GM23338 (cell line): ENCODE measurements around the gene PHRF1. TPM values are rescaled to one million over a fixed set of nuclear protein-coding genes. Genes with fewer than 3 reads are reported as not detected.

Experiments
- ATAC-seq: fragments of 200-7000 bp; cut with Tn5 transposase; 3 replicates; pipeline ENCODE4 v1.9.1; 2020
- DNase-seq: peaks from one replicate; pipeline ENCODE4 v3.0.0-alpha.2; 2015; ENCODE audit warnings: low spot score
- H2AFZ ChIP-seq: fragments of 200-600 bp; sonication (generic); 2 replicates; pipeline ENCODE4 v1.8.0; 2016; ENCODE audit warnings: antibody characterized with exemption, mild to moderate bottlenecking, moderate library complexity
- H3F3A ChIP-seq: fragments of 200-600 bp; sonication (generic); replicated peaks from 2 replicates; pipeline ENCODE4 v1.8.0; 2017; ENCODE audit warnings: antibody characterized with exemption, mixed run types, low read depth
- H3K27ac ChIP-seq: fragments of 200-600 bp; sonication (generic); 2 replicates; pipeline ENCODE4 v1.6.1; 2016; ENCODE audit warnings: low read depth
- H3K27me3 ChIP-seq: fragments of 200-600 bp; sonication (generic); 2 replicates; pipeline ENCODE4 v1.8.0; 2016; ENCODE audit warnings: mild to moderate bottlenecking, mixed run types, moderate library complexity; ENCODE audit not compliant: insufficient read depth
- H3K36me3 ChIP-seq: fragments of 200-600 bp; sonication (generic); 2 replicates; pipeline ENCODE4 v1.8.0; 2016; ENCODE audit warnings: mild to moderate bottlenecking; ENCODE audit not compliant: insufficient read depth
- H3K4me1 ChIP-seq: fragments of 200-600 bp; sonication (generic); 2 replicates; pipeline ENCODE4 v1.8.0; 2016; ENCODE audit warnings: mild to moderate bottlenecking, moderate library complexity; ENCODE audit not compliant: insufficient read depth
- H3K4me2 ChIP-seq: fragments of 200-600 bp; sonication (generic); 2 replicates; pipeline ENCODE4 v1.7.1; 2017; ENCODE audit warnings: mixed run types
- H3K4me3 ChIP-seq: fragments of 200-600 bp; sonication (generic); 2 replicates; pipeline ENCODE4 v1.6.1; 2016; ENCODE audit warnings: mixed run types
- H3K79me2 ChIP-seq: fragments of 200-600 bp; sonication (generic); replicated peaks from 2 replicates; pipeline ENCODE4 v1.8.0; 2017; ENCODE audit warnings: mild to moderate bottlenecking; ENCODE audit not compliant: insufficient read depth
- H3K9me2 ChIP-seq: fragments of 200-600 bp; sonication (generic); 2 replicates; pipeline ENCODE4 v1.8.0; 2017; ENCODE audit not compliant: insufficient read depth
- H4K20me1 ChIP-seq: fragments of 200-600 bp; sonication (generic); replicated peaks from 2 replicates; pipeline ENCODE4 v1.8.0; 2017; ENCODE audit warnings: mild to moderate bottlenecking; ENCODE audit not compliant: insufficient read depth
- H3K27ac Mint-ChIP-seq: 2 replicates; pipeline ENCODE4 v1.8.0; 2020; ENCODE audit warnings: inconsistent platforms, mild to moderate bottlenecking, moderate library complexity, mixed read lengths
- H3K27me3 Mint-ChIP-seq: 3 replicates; pipeline ENCODE4 v1.8.0; 2022; ENCODE audit warnings: low read depth, mild to moderate bottlenecking, moderate library complexity, mixed read lengths, inconsistent platforms; ENCODE audit not compliant: insufficient read depth, poor library complexity
- H3K36me3 Mint-ChIP-seq: 3 replicates; pipeline ENCODE4 v1.8.0; 2021; ENCODE audit warnings: low read depth, mild to moderate bottlenecking, inconsistent platforms, moderate library complexity, mixed read lengths
- H3K4me1 Mint-ChIP-seq: 3 replicates; pipeline ENCODE4 v1.8.0; 2020; ENCODE audit warnings: mild to moderate bottlenecking, inconsistent platforms, mixed read lengths
- H3K4me3 Mint-ChIP-seq: 3 replicates; pipeline ENCODE4 v1.8.0; 2021; ENCODE audit warnings: moderate library complexity, mild to moderate bottlenecking, inconsistent platforms, mixed read lengths
- H3K9me3 Mint-ChIP-seq: 3 replicates; pipeline ENCODE4 v1.8.0; 2020; ENCODE audit warnings: moderate library complexity, mild to moderate bottlenecking, inconsistent platforms, mixed read lengths
- CREB1 ChIP-seq: fragments of 250-450 bp; sonication (Bioruptor Pico); IDR thresholded peaks from 2 replicates; pipeline ENCODE4 v1.5.0; 2020; ENCODE audit warnings: low read depth, mild to moderate bottlenecking, moderate library complexity
- EZH2 ChIP-seq: fragments of 200-600 bp; sonication (generic); IDR thresholded peaks from one replicate; pipeline ENCODE4 v1.8.0; 2017; ENCODE audit warnings: antibody characterized with exemption, mild to moderate bottlenecking, low read depth; ENCODE audit not compliant: unreplicated experiment
- EZH2phosphoT487 ChIP-seq: fragments of 200-600 bp; sonication (generic); IDR thresholded peaks from one replicate; pipeline ENCODE4 v1.8.1; 2018; ENCODE audit warnings: antibody characterized with exemption; ENCODE audit not compliant: unreplicated experiment
- JUNB ChIP-seq: IDR thresholded peaks from one replicate; pipeline ENCODE4 v1.6.1; 2016; ENCODE audit warnings: antibody characterized with exemption; ENCODE audit not compliant: unreplicated experiment
- NANOG ChIP-seq: IDR thresholded peaks from 2 replicates; pipeline ENCODE4 v1.6.1; 2016; ENCODE audit warnings: antibody characterized with exemption, borderline replicate concordance
- POLR2AphosphoS5 ChIP-seq: IDR thresholded peaks from 2 replicates; pipeline ENCODE4 v1.6.1; 2016; ENCODE audit warnings: antibody characterized with exemption, low read depth
- REST ChIP-seq: IDR thresholded peaks from one replicate; pipeline ENCODE4 v1.6.1; 2018; ENCODE audit warnings: antibody characterized with exemption; ENCODE audit not compliant: unreplicated experiment
- STAT1 ChIP-seq: IDR thresholded peaks from one replicate; pipeline ENCODE4 v1.6.1; 2016; ENCODE audit warnings: antibody characterized with exemption; ENCODE audit not compliant: unreplicated experiment
- ZNF114 ChIP-seq: fragments of 250-450 bp; sonication (Bioruptor Pico); IDR thresholded peaks from 2 replicates; pipeline ENCODE4 v1.5.0; 2020; ENCODE audit warnings: mild to moderate bottlenecking, moderate library complexity
- ZNF331 ChIP-seq: fragments of 250-450 bp; sonication (Bioruptor Pico); IDR thresholded peaks from 2 replicates; pipeline ENCODE4 v1.5.0; 2020; ENCODE audit warnings: low read depth, mild to moderate bottlenecking, moderate library complexity
- ZNF462 ChIP-seq: fragments of 250-450 bp; sonication (Bioruptor Pico); IDR thresholded peaks from 2 replicates; pipeline ENCODE4 v1.5.0; 2020; ENCODE audit warnings: mild to moderate bottlenecking, moderate library complexity
- polyA plus RNA-seq: library from polyadenylated mRNA; unstranded; fragments of >200 nt; fragmentation: Nextera tagmentation; extraction: Ambion mirVana; gene quantifications from 2 replicates; pipeline ENCODE4 v1.2.1, GENCODE V29; 2016
- total RNA-seq: library from RNA; depleted of rRNA; stranded (reverse); fragments of >200 nt; shearing (Covaris generic); gene quantifications from 2 replicates; pipeline ENCODE4 v1.2.3, GENCODE V29; 2014
- TF ChIP-seq, protein P1 (sequence below), 2 experiments: fragments of 200-600 bp in 1 of 2; sonication (generic) in 1 of 2; conservative IDR thresholded peaks; 2 replicates each; pipeline versions ENCODE4 v1.5.1 to v1.6.1; 2016 to 2017; ENCODE audit warnings: antibody characterized with exemption in 2 of 2, low read depth in 2 of 2, mild to moderate bottlenecking in 2 of 2, moderate library complexity in 1 of 2
- TF ChIP-seq, protein P2 (sequence below): IDR thresholded peaks from 2 replicates; pipeline ENCODE4 v1.6.1; 2016; ENCODE audit warnings: antibody characterized with exemption

PHRF1 gene
- total and polyA plus RNA-seq, 2 experiments from 2014 or later, result 11.0 to 45.9 TPM

DNA sequence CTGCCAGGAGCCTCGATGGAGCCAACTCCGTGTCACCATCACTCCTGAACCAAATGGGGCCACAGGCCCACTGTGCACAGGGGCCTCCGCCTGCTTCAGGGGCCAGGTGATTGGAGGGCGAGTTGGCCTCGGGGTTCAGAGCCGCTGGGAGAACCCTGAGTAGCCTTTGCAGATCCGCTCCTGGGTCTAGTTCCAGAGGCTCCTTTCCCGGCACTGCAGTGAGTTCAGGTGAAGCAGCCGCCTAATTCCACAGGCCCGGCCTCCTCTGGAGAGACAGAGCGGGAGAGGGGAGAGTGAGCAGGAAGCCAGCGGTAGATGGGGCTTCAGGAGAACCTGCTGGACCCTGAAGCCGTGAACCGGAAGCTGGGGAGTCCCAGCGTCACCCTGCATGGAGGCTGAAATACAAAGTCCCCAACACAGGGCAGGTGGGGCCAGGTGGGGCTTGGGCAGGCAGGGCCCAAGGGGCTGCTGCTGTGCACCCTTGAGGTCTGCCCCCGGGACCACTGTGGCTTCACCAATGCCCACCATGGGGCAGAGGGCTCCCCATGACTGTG is 83.3 kb downstream of the PHRF1 start:
- no peak overlapping the region; the same call in 1 of the 2 replicates for H3K27ac ChIP-seq
- Mint-ChIP-seq H3K27me3 (peaks cover 6% of the 10 kb centered on the region), H3K4me1 (0 out of 3 replicates have a peak, but pooled peaks cover 3% of the 10 kb centered on the region), H3K36me3 (peaks cover 20% of the 10 kb centered on the region; the same call in 2 of the 3 replicates), H3K9me3 (no peaks in the 10 kb centered on the region), H3K27ac (no peak overlapping the region), H3K4me3 (no peak overlapping the region)
- peaks cover 3% of the 10 kb centered on the region; the same call in 1 of the 2 replicates for H3K79me2 ChIP-seq
- peaks cover 9% of the 10 kb centered on the region for H3K36me3 ChIP-seq
- peaks cover 13% of the 10 kb centered on the region; the same call in 1 of the 2 replicates for H4K20me1 ChIP-seq
- TF ChIP-seq CREB1 (CRISPR knock-in tag) (no peak), REST (no peak), EZH2 (no peak), POLR2AphosphoS5 (no peak), ZNF331 (CRISPR knock-in tag) (no peak), NANOG (no peak), ZNF114 (CRISPR knock-in tag) (no peak), ZNF462 (CRISPR knock-in tag) (no peak), STAT1 (no peak), EZH2phosphoT487 (no peak), JUNB (no peak)
- TF ChIP-seq, protein P1, sequence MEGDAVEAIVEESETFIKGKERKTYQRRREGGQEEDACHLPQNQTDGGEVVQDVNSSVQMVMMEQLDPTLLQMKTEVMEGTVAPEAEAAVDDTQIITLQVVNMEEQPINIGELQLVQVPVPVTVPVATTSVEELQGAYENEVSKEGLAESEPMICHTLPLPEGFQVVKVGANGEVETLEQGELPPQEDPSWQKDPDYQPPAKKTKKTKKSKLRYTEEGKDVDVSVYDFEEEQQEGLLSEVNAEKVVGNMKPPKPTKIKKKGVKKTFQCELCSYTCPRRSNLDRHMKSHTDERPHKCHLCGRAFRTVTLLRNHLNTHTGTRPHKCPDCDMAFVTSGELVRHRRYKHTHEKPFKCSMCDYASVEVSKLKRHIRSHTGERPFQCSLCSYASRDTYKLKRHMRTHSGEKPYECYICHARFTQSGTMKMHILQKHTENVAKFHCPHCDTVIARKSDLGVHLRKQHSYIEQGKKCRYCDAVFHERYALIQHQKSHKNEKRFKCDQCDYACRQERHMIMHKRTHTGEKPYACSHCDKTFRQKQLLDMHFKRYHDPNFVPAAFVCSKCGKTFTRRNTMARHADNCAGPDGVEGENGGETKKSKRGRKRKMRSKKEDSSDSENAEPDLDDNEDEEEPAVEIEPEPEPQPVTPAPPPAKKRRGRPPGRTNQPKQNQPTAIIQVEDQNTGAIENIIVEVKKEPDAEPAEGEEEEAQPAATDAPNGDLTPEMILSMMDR (conservative IDR thresholded peaks at IDR 0.05; ENCODE audit: low read depth in 2 of 2), result no peak
- TF ChIP-seq, protein P2, sequence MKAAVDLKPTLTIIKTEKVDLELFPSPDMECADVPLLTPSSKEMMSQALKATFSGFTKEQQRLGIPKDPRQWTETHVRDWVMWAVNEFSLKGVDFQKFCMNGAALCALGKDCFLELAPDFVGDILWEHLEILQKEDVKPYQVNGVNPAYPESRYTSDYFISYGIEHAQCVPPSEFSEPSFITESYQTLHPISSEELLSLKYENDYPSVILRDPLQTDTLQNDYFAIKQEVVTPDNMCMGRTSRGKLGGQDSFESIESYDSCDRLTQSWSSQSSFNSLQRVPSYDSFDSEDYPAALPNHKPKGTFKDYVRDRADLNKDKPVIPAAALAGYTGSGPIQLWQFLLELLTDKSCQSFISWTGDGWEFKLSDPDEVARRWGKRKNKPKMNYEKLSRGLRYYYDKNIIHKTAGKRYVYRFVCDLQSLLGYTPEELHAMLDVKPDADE, result no peak
- no peak overlapping the region for H3K4me2 ChIP-seq
- no peak overlapping the region for H2AFZ ChIP-seq
- no peak overlapping the region for H3K4me3 ChIP-seq
- no peaks in the 10 kb centered on the region for H3K4me1 ChIP-seq
- DNase-seq, result no peak
- peaks cover 18% of the 10 kb centered on the region; the same call in 1 of the 2 replicates for H3F3A ChIP-seq
- no peaks in the 10 kb centered on the region for H3K9me2 ChIP-seq
- no peaks in the 10 kb centered on the region for H3K27me3 ChIP-seq
- no peak for ATAC-seq
